Ishikawa (cell line): Measurements from ENCODE around the gene MATN1.

Experiments used
- CEBPB ChIP-seq: IDR thresholded peaks from 2 replicates; pipeline ENCODE4 v1.6.1; 2012
- CREB1 ChIP-seq: IDR thresholded peaks from 2 replicates; pipeline ENCODE4 v1.6.1; 2012; ENCODE audit warnings: low read depth
- EGR1 ChIP-seq: IDR thresholded peaks from 2 replicates; pipeline ENCODE4 v1.6.1; 2012
- EP300 ChIP-seq: IDR thresholded peaks from 2 replicates; pipeline ENCODE4 v1.6.1; 2012; ENCODE audit warnings: borderline replicate concordance
- FOXM1 ChIP-seq: IDR thresholded peaks from 2 replicates; pipeline ENCODE4 v1.6.1; 2012; ENCODE audit warnings: low read depth, borderline replicate concordance
- MAX ChIP-seq: IDR thresholded peaks from 2 replicates; pipeline ENCODE4 v1.6.1; 2012
- NFIC ChIP-seq: IDR thresholded peaks from 2 replicates; pipeline ENCODE4 v1.6.1; 2012
- RAD21 ChIP-seq: IDR thresholded peaks from 2 replicates; pipeline ENCODE4 v1.6.1; 2012; ENCODE audit warnings: low read depth
- REST ChIP-seq: IDR thresholded peaks from 2 replicates; pipeline ENCODE4 v1.6.1; 2012; ENCODE audit warnings: low read depth, mild to moderate bottlenecking
- TAF1 ChIP-seq: IDR thresholded peaks from 2 replicates; pipeline ENCODE4 v1.6.1; 2012; ENCODE audit warnings: low read depth, mild to moderate bottlenecking
- TCF12 ChIP-seq: IDR thresholded peaks from 2 replicates; pipeline ENCODE4 v1.6.1; 2012; ENCODE audit warnings: low read depth
- TEAD4 ChIP-seq: IDR thresholded peaks from 2 replicates; pipeline ENCODE4 v1.6.1; 2012
- USF1 ChIP-seq: IDR thresholded peaks from 2 replicates; pipeline ENCODE4 v1.6.1; 2012
- YY1 ChIP-seq: IDR thresholded peaks from 2 replicates; pipeline ENCODE4 v1.6.1; 2012; ENCODE audit warnings: low read depth
- ZBTB7A ChIP-seq: IDR thresholded peaks from 2 replicates; pipeline ENCODE4 v1.6.1; 2012; ENCODE audit warnings: low read depth

Gene MATN1

DNA sequence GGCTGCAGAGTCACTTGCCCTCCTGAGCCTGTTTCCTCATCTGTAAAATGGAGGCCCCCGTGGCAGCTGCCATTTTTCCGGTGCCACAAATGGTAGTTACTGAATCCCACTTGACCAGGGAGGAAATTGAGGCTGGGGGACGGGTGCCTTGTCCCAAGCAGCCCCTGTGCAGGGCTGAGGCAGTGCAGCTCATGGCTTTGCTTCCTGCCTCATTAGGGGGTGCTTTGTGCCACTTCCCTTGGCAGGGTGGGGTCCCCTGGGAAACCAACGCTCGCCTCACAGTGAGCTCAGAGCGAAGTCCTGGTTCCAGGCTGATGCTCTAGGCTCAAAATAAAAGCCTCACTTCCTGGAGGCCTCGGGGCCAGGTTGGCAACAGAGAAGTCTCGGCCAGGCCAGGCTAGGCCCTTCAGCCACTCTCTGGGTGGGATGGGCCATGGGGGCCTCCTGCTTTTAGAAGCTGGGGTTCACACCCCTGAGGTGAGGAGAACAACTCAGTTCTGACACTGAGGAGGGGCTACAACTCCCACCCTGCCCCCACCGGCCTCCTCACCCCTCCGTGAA, 27.4 kb upstream of the MATN1 start:
- no peak for TF ChIP-seq RAD21

- TF ChIP-seq EGR1 (no peak), CEBPB (no peak), YY1 (no peak), MAX (no peak), REST (no peak), RAD21 (no peak), USF1 (no peak), ZBTB7A (no peak), TCF12 (no peak), CREB1 (no peak)
These were observed 26.6 kb upstream of the MATN1 start for GRCh38 chr1:30749691-30750583.

DNA sequence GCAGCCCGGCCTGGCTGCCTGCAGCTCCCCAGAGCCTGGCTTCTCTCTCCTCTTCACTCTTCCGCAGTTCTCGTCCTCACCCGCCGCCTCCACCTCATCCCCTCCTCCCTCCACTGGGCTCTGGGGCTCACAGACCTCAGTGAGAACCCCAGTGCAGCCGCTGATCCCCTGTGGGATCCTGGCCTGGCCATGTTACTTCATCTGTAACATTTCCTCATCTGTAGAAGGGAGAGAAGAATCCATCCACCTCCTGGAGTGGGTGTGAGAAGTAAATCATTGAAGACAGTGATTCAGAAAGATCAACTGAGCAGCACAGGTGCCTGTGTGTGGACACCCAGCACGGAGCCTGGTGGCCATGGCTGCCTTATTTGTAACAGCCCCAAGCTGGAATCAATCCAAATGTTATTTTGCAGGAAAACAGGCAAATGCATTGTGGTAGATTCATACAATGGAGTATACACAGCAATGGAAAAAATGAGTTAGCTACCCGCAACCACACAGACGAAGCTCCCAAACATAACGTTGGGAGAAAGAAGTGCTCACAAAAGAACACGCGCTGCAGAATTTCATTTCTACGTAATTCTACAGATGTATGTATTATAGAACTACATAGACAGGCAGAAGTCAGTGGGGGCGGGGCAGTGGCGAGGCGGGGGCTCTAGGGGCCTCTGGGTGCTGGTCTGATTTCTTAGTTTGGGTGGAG, 25.5 kb upstream of the MATN1 start:
- TF ChIP-seq EGR1 (no peak), TCF12 (no peak), EP300 (no peak), FOXM1 (no peak), NFIC (no peak), ZBTB7A (no peak), CEBPB (no peak), TEAD4 (no peak), CREB1 (no peak), MAX (no peak)

GRCh38 chr1:30748098-30748698, 24.8 kb upstream of the MATN1 start:
- TF ChIP-seq TEAD4, result no peak
- no peak for TF ChIP-seq EP300
- no peak for TF ChIP-seq CEBPB
- TF ChIP-seq TCF12, result no peak
- no peak for TF ChIP-seq NFIC

DNA sequence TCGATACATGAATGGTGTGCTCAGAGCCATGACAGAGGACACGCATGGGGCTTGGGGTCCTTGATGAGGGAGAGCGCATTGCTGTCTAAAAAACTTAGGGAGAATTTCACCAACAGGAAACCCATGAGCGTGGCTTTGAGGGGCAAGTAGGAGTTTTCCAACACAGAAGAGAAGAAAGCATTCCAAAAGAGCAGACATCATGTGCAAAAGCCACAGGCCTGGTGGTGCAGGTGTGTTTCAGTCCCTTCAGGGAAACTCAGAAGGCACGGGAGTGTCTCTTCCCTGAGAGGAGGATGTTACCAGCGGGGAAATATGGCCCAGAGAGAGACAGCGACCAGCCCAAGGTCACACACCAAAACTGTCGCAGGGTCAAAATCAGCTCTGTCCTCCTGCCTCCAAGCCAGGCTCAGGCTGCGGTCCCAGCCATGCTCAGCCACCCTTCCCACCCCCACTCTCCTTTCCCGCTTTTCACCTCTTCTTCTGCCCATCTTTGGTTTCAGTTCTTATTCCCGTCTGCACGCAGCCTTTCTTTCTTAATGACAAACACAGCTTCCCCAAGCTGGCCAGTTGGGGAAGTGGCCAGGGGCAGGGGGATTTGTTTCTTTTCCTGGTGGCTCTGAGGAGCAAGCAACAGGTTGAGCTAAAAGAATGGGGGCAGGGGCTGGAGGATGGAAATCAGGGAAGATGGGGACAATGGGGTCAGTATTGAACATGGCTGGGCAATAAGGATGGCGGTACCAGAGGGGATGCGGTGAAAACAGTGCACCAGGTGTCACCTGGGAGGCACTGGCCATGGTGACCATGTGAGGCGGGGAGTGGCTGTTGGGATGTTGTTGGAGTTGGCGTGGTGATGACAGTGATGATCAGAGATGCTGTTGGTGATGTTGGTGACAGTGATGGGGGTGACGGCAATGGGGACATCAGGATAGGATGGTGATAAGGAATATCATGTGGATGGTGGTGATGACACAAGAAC, 23.9 kb upstream of the MATN1 start:
- TF ChIP-seq TCF12 (no peak), CREB1 (no peak), TAF1 (no peak), ZBTB7A (no peak), EGR1 (no peak), RAD21 (no peak), REST (no peak), USF1 (no peak), TEAD4 (no peak), MAX (no peak), YY1 (no peak), EP300 (no peak), CEBPB (no peak), NFIC (no peak), FOXM1 (no peak)
